HCT116 (cell line): Measurements from ENCODE around the gene PSMD12.

Experiments
- CBX3 ChIP-seq: IDR thresholded peaks from 2 replicates; pipeline ENCODE4 v1.6.1; 2012; ENCODE audit warnings: low read depth
- CTCF ChIP-seq, 3 experiments: fragments of 200-600 bp in 1 of 3; sonication (generic) in 1 of 3; IDR thresholded peaks in 2 of 3; conservative IDR thresholded peaks in 1 of 3; 2 replicates each; pipeline ENCODE4 v1.5.1; 2012 to 2017; ENCODE audit warnings: low read depth in 2 of 3, low read length in 2 of 3, antibody characterized with exemption in 1 of 3, borderline replicate concordance in 1 of 3, control low read depth in 1 of 3, mild to moderate bottlenecking in 1 of 3, mixed read lengths in 1 of 3, mixed run types in 1 of 3, moderate library complexity in 1 of 3; ENCODE audit not compliant: insufficient read depth in 1 of 3
- EZH2 ChIP-seq: fragments of 200-600 bp; sonication (generic); IDR thresholded peaks from 2 replicates; pipeline ENCODE4 v1.6.1; 2017; ENCODE audit warnings: antibody characterized with exemption, mixed run types
- EZH2phosphoT487 ChIP-seq: fragments of 200-600 bp; IDR thresholded peaks from 2 replicates; pipeline ENCODE4 v1.6.1; 2018; ENCODE audit warnings: antibody characterized with exemption, borderline replicate concordance
- FOSL1 ChIP-seq: IDR thresholded peaks from 2 replicates; pipeline ENCODE4 v1.6.1; 2012; ENCODE audit warnings: low read depth
- MAX ChIP-seq: IDR thresholded peaks from 2 replicates; pipeline ENCODE4 v1.6.1; 2012
- POLR2A ChIP-seq: IDR thresholded peaks from 2 replicates; pipeline ENCODE4 v1.7.0; 2011; ENCODE audit warnings: borderline replicate concordance; ENCODE audit not compliant: insufficient read depth, insufficient read length; ENCODE audit errors: extremely low read depth
- POLR2AphosphoS5 ChIP-seq: IDR thresholded peaks from 2 replicates; pipeline ENCODE4 v1.6.1; 2011; ENCODE audit warnings: mild to moderate bottlenecking, low read depth, low read length, moderate library complexity
- RAD21 ChIP-seq: IDR thresholded peaks from 2 replicates; pipeline ENCODE4 v1.6.1; 2012; ENCODE audit warnings: low read depth, mild to moderate bottlenecking
- REST ChIP-seq: IDR thresholded peaks from 2 replicates; pipeline ENCODE4 v1.6.1; 2012; ENCODE audit warnings: low read depth
- YY1 ChIP-seq: IDR thresholded peaks from 2 replicates; pipeline ENCODE4 v1.6.1; 2011; ENCODE audit warnings: low read length, low read depth, moderate library complexity, mild to moderate bottlenecking; ENCODE audit not compliant: insufficient replicate concordance; ENCODE audit errors: extremely low read depth
- ZNF274 ChIP-seq: fragments of 200-500 bp; sonication (Bioruptor generic); IDR thresholded peaks from 2 replicates; pipeline ENCODE4 v1.6.1; 2014; ENCODE audit warnings: mild to moderate bottlenecking, low read depth, low read length, inconsistent platforms

- TF ChIP-seq POLR2A (no peak), EZH2 (no peak), EZH2phosphoT487 (no peak), CTCF (IDR thresholded peaks at IDR 0.05 in 2 of 3, conservative IDR thresholded peaks at IDR 0.05 in 1 of 3; ENCODE audit: borderline replicate concordance in 1 of 3, insufficient read depth in 1 of 3, low read depth in 2 of 3, low read length in 2 of 3) (peak; percentile 89 to 98 (median 91)), POLR2AphosphoS5 (no peak), REST (no peak), MAX (no peak), RAD21 (peak; percentile 91), CBX3 (no peak), YY1 (peak; percentile 59), ZNF274 (no peak), FOSL1 (no peak)
Measured at GRCh38 chr17:67293251-67294203, 72.8 kb downstream of the PSMD12 start.
